K562 (cell line): ENCODE results near the gene SCFD2. TPM values are rescaled to one million over a fixed set of nuclear protein-coding genes. Genes with fewer than 3 reads are reported as not detected.

ENCODE experiments used
- ATAC-seq: fragments of 200-7000 bp; cut with Tn5 transposase; 3 replicates; pipeline ENCODE4 v1.9.1; 2020; ENCODE audit warnings: moderate library complexity
- BruUV-seq: library from RNA; stranded (reverse); fragments of 400-500 nt; replicated peaks from 2 replicates; lab custom pipeline; 2021; lab: Mats Ljungman, UMichigan
- CTCF ChIA-PET: fragments of 300-600 bp; formaldehyde crosslinking; extraction: SDS; loops from one replicate; lab custom pipeline; 2021; ENCODE audit warnings: low intra/inter-chr PET ratio; lab: Yijun Ruan, JAX
- POLR2A ChIA-PET: fragments of 300-600, 350-650 bp; sonication (Branson Sonifier 250); formaldehyde crosslinking; extraction: SDS; loops from one replicate; lab custom pipeline; 2021; ENCODE audit warnings: antibody characterized with exemption, inconsistent platforms; lab: Yijun Ruan, JAX
- DNase-seq, 4 experiments: peaks; one replicate each; pipeline versions ENCODE4 v3.0.0 to v3.0.0-alpha.2; 2011 to 2018; ENCODE audit warnings: low spot score in 3 of 4, mixed read lengths in 3 of 4; ENCODE audit errors: extremely low read depth in 1 of 4
- FAIRE-seq: peaks from 2 replicates; lab custom pipeline; 2011; peaks lifted over from hg19 to GRCh38; lab: Jason Lieb, UNC
- H2AFZ ChIP-seq: 2 replicates; pipeline ENCODE4 v1.6.0; 2011; ENCODE audit warnings: low read depth, low read length, control low read depth, inconsistent platforms
- H3K27ac ChIP-seq: fragments of 200-600 bp; 3 replicates; pipeline ENCODE4 v1.8.0; 2011; ENCODE audit warnings: low read depth, mild to moderate bottlenecking, control low read depth, inconsistent platforms, low read length, moderate library complexity, mixed read lengths; ENCODE audit errors: extremely low read depth
- H3K27me3 ChIP-seq, 2 experiments: fragments of 300-600 bp in 1 of 2; 2 replicates in 1 of 2; 3 replicates in 1 of 2; pipeline versions ENCODE4 v1.6.0 to v1.8.0; 2011; ENCODE audit warnings: inconsistent platforms in 2 of 2, low read length in 2 of 2, mild to moderate bottlenecking in 1 of 2, mixed read lengths in 1 of 2, moderate library complexity in 1 of 2; ENCODE audit not compliant: control insufficient read depth in 2 of 2, insufficient read depth in 2 of 2
- H3K36me3 ChIP-seq: fragments of 300-600 bp; 3 replicates; pipeline ENCODE4 v1.8.0; 2011; ENCODE audit warnings: mild to moderate bottlenecking, low read length, inconsistent platforms; ENCODE audit not compliant: control insufficient read depth, insufficient read depth
- H3K4me1 ChIP-seq, 2 experiments: fragments of 200-600 bp in 1 of 2; replicated peaks in 1 of 2; 2 replicates in 1 of 2; 3 replicates in 1 of 2; pipeline versions ENCODE4 v1.5.1 to v1.8.0; 2011; ENCODE audit warnings: inconsistent platforms in 2 of 2, low read length in 2 of 2, mild to moderate bottlenecking in 1 of 2, mixed read lengths in 1 of 2, moderate library complexity in 1 of 2; ENCODE audit not compliant: control insufficient read depth in 2 of 2, insufficient read depth in 2 of 2
- H3K4me2 ChIP-seq: 2 replicates; pipeline ENCODE4 v1.6.1; 2011; ENCODE audit warnings: low read length, control low read depth, inconsistent platforms, mixed read lengths; ENCODE audit not compliant: insufficient read depth
- H3K4me3 ChIP-seq: fragments of 200-600 bp; sonication (generic), shearing (Covaris generic); 2 replicates; pipeline ENCODE4 v1.5.1; 2016; ENCODE audit warnings: control low read depth, inconsistent platforms
- H3K79me2 ChIP-seq: fragments of 200-600 bp; 3 replicates; pipeline ENCODE4 v1.8.0; 2011; ENCODE audit warnings: low read length, inconsistent platforms; ENCODE audit not compliant: control insufficient read depth, insufficient read depth
- H3K9ac ChIP-seq, 2 experiments: 2 replicates each; pipeline versions ENCODE4 v1.6.0 to v1.6.1; 2011; ENCODE audit warnings: low read depth in 2 of 2, low read length in 2 of 2, control low read depth in 1 of 2, inconsistent platforms in 1 of 2, mild to moderate bottlenecking in 1 of 2, mixed read lengths in 1 of 2; ENCODE audit not compliant: insufficient read depth in 1 of 2
- H3K9me1 ChIP-seq: one replicate; pipeline ENCODE4 v1.6.0; 2011; ENCODE audit warnings: inconsistent platforms, mild to moderate bottlenecking, low read length, moderate library complexity; ENCODE audit not compliant: control insufficient read depth, insufficient read depth
- H3K9me3 ChIP-seq: replicated peaks from 2 replicates; pipeline ENCODE4 v1.5.1; 2011; ENCODE audit warnings: low read depth, low read length, inconsistent platforms; ENCODE audit not compliant: control insufficient read depth, insufficient read depth
- H4K20me1 ChIP-seq: replicated peaks from 2 replicates; pipeline ENCODE4 v1.6.1; 2011; ENCODE audit warnings: low read length, inconsistent platforms, mixed read lengths; ENCODE audit not compliant: control insufficient read depth, insufficient read depth
- GATAD2A ChIP-seq: fragments of 450-650 bp; IDR thresholded peaks from 2 replicates; pipeline ENCODE4 v1.6.1; 2017
- HDAC2 ChIP-seq: fragments of 450-650 bp; IDR thresholded peaks from 2 replicates; pipeline ENCODE4 v1.6.1; 2016; ENCODE audit warnings: mild to moderate bottlenecking
- ILK ChIP-seq: fragments of 450-650 bp; IDR thresholded peaks from 2 replicates; pipeline ENCODE4 v1.6.1; 2016; ENCODE audit warnings: missing genetic modification characterization, low read depth, mild to moderate bottlenecking, missing compliant biosample characterization, moderate library complexity, borderline replicate concordance
- NCOA2 ChIP-seq, 2 experiments: fragments of 450-650 bp; IDR thresholded peaks; 2 replicates each; pipeline ENCODE4 v1.6.1; 2018; ENCODE audit warnings: mild to moderate bottlenecking in 2 of 2, moderate library complexity in 1 of 2; ENCODE audit not compliant: partially characterized antibody in 2 of 2
- NELFE ChIP-seq: IDR thresholded peaks from 2 replicates; pipeline ENCODE4 v1.6.1; 2011; ENCODE audit warnings: mild to moderate bottlenecking; ENCODE audit not compliant: insufficient read depth, insufficient read length
- NFYB ChIP-seq: IDR thresholded peaks from 2 replicates; pipeline ENCODE4 v1.6.1; 2011; ENCODE audit warnings: mild to moderate bottlenecking, moderate library complexity; ENCODE audit not compliant: insufficient read length; ENCODE audit errors: extremely low read depth
- NR2C1 ChIP-seq, 2 experiments: fragments of 450-650 bp; IDR thresholded peaks; 2 replicates each; pipeline ENCODE4 v1.6.1; 2017; ENCODE audit warnings: mild to moderate bottlenecking in 2 of 2, antibody characterized with exemption in 1 of 2, inconsistent platforms in 1 of 2, missing compliant biosample characterization in 1 of 2, missing genetic modification characterization in 1 of 2
- NR2C2 ChIP-seq, 2 experiments: fragments of 200-800 bp in 1 of 2; sonication (Bioruptor generic) in 1 of 2; sonication (generic) in 1 of 2; formaldehyde crosslinking in 1 of 2; IDR thresholded peaks; 2 replicates each; pipeline versions ENCODE4 v1.6.1 to v1.8.0; 2016 to 2022; ENCODE audit warnings: mild to moderate bottlenecking in 1 of 2, missing compliant biosample characterization in 1 of 2, missing genetic modification characterization in 1 of 2, missing genetic modification reagents in 1 of 2
- ZBTB5 ChIP-seq: fragments of 450-650 bp; IDR thresholded peaks from 2 replicates; pipeline ENCODE4 v1.6.1; 2017; ENCODE audit warnings: antibody characterized with exemption
- ZNF184 ChIP-seq: sonication (generic); formaldehyde crosslinking; IDR thresholded peaks from 2 replicates; pipeline ENCODE4 v1.5.0; 2020; ENCODE audit warnings: missing genetic modification reagents
- ZNF280B ChIP-seq: fragments of 250-450 bp; sonication (Bioruptor Pico); IDR thresholded peaks from 2 replicates; pipeline ENCODE4 v1.5.1; 2021; ENCODE audit warnings: mild to moderate bottlenecking
- ZNF561 ChIP-seq: fragments of 450-650 bp; formaldehyde crosslinking; conservative IDR thresholded peaks from 2 replicates; pipeline ENCODE4 v1.4.0; 2020; ENCODE audit warnings: mild to moderate bottlenecking, moderate library complexity
- ZNF830 ChIP-seq: fragments of 250-450 bp; sonication (Bioruptor Pico); IDR thresholded peaks from 2 replicates; pipeline ENCODE4 v1.5.0; 2021; ENCODE audit warnings: mild to moderate bottlenecking
- WGBS: fragments of 100-300 bp; shearing (Covaris generic); methylation state at CpG from one replicate; pipeline ENCODE4 v1.1.6; 2016; ENCODE audit warnings: low coverage, mixed read lengths; ENCODE audit not compliant: insufficient coverage; ENCODE audit errors: missing lambda C conversion rate; 5-methylcytosine and 5-hydroxymethylcytosine counted together
- in situ Hi-C: fragments of 300-500 bp; cut with MboI; formaldehyde crosslinking; loops from 4 replicates; pipeline ENCODE4 v1.15.0; 2018; ENCODE audit warnings: inconsistent platforms, mixed read lengths
- intact Hi-C: fragments of 100-400 bp; cut with micrococcal nuclease; formaldehyde crosslinking; loops from 2 replicates; pipeline ENCODE4 v1.14.2; 2022
- polyA plus RNA-seq, 8 experiments: library from polyadenylated mRNA; depleted of rRNA in 4 of 8; stranded (reverse) in 5 of 8; unstranded in 3 of 8; fragments of >200 nt; fragmentation: Nextera tagmentation in 2 of 8; fragmentation: Illumina TruSeq in 1 of 8; extraction: Ambion mirVana in 2 of 8; extraction: Trizol in 1 of 8; gene quantifications; 2 replicates each; pipeline versions ENCODE4 v1.2.1 to v1.2.3, GENCODE V29; 2011 to 2014; ENCODE audit warnings: inconsistent platforms in 1 of 8, missing spikeins in 1 of 8
- total RNA-seq, 7 experiments: library from RNA; depleted of rRNA in 6 of 7; stranded (reverse); fragments of >200 nt in 6 of 7; fragmentation: Illumina TruSeq in 2 of 7; extraction: Trizol in 2 of 7; gene quantifications; 2 replicates each; pipeline versions ENCODE4 v1.2.1 to v1.2.3, GENCODE V29; 2011 to 2021; ENCODE audit warnings: low replicate concordance in 1 of 7

SCFD2 gene
- total and polyA plus RNA-seq, 9 of the 15 experiments (the other 6 are each of a cell fraction or from before 2014, with no cell fraction given), result 5.7 to 30.3 (median 22.8) TPM

- TF ChIP-seq ZBTB5, result no peak
- no peak for TF ChIP-seq GATAD2A
- no peak for TF ChIP-seq ZNF561 (CRISPR knock-in tag)
These were observed 242.7 kb downstream of the SCFD2 start (continued) for GRCh38 chr4:53123171-53123570.

DNA sequence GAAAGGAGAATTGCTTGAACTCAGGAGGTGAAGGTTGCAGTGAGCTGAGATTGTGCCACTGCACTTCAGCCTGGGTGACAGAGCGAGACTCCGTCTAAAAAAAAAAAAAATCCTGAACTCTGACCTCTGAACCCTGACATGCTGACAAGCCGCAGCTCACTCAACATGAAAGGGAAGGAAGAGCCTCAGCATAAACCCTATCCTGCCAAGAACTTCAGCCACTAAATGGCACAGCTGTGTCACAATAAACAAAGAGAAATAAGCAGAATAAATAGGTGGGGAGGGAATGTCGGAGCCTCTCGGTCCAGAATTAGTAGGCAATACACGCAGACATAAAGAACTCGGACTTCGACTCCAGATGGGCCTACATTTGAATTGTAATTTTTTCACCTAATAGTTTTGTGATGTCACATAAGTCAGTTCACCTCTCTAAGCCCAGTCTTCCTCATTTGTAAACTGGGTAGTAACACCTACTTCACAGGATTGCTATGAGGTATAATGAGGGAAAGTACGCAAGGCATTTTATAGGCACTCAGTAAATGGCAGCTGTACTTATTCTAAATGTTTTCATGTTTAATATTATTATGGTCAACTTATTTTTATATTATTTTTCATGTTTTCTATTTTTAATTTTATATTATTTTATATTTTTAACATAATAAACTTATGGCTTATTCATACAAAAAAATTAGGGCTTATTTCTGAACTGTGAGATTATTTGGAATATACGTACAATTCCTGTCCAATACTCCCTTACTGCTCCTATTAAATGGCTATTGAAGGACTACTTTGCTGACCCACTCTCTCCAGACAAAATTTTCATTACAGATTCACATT, 243.4 kb downstream of the SCFD2 start:
- TF ChIP-seq NR2C1 (IDR thresholded peaks at IDR 0.05) (peak; percentile 90), NR2C1 (tag; IDR thresholded peaks at IDR 0.05) (peak; percentile 86), ZNF280B (CRISPR knock-in tag) (no peak), ILK (tag) (no peak), NR2C2 (CRISPR knock-in tag; IDR thresholded peaks at IDR 0.05) (peak; percentile 71; the same call in 1 of the 2 replicates), NR2C2 (tag; IDR thresholded peaks at IDR 0.05) (no peak), NELFE (no peak), ZNF184 (no peak), ZBTB5 (no peak), NFYB (no peak), ZNF830 (CRISPR knock-in tag) (no peak), NCOA2 (IDR thresholded peaks at IDR 0.05; ENCODE audit: partially characterized antibody in 2 of 2) (no peak), HDAC2 (no peak)
- no peak for ATAC-seq

More for the DNA sequence above, 243.4 kb downstream of the SCFD2 start:
- whole genome bisulfite sequencing, result 85% methylated on average over 10 of the region's 10 CpGs
- H3K79me2 ChIP-seq, result no peaks in the 10 kb centered on the region
- no peaks in the 10 kb centered on the region for H3K9me3 ChIP-seq
- BruUV-seq, result no TSS peak
- DNase-seq (no peak), FAIRE-seq (no peak)
- H3K36me3 ChIP-seq, result no peaks in the 10 kb centered on the region
- H2AFZ ChIP-seq, result no peak overlapping the region
- no peaks in the 10 kb centered on the region for H3K9me1 ChIP-seq
- no peak overlapping the region for H3K4me2 ChIP-seq
- POLR2A ChIA-PET, result no interaction called here
- CTCF ChIA-PET, result no interaction called here
- H3K9ac ChIP-seq, result no peak overlapping the region
- no peaks in the 10 kb centered on the region for H4K20me1 ChIP-seq
- no peak overlapping the region for H3K27ac ChIP-seq
- H3K27me3 ChIP-seq, result no peaks in the 10 kb centered on the region
- intact Hi-C loops (no loop called here), in situ Hi-C loops (no loop called here)
- no peak overlapping the region for H3K4me3 ChIP-seq
- no peaks in the 10 kb centered on the region for H3K4me1 ChIP-seq
